Stimulated activated CD4-positive, alpha-beta T cell treated with anti-CD3 and anti-CD28 coated beads, TNF-alpha, amount 100 ng/mL, for 24 hours (primary cell): Measurements from ENCODE around the gene CDC20B.
"Not testable (repeated sequence)": the region's sequence is repeated elsewhere in the genome, so short reads cannot be mapped to it uniquely, and the experiment has no call there.

Source experiments
- DNase-seq, 3 experiments: peaks; one replicate each; pipeline ENCODE4 v3.0.0-alpha.2; 2020; ENCODE audit warnings: low read depth in 3 of 3

CDC20B gene

DNA sequence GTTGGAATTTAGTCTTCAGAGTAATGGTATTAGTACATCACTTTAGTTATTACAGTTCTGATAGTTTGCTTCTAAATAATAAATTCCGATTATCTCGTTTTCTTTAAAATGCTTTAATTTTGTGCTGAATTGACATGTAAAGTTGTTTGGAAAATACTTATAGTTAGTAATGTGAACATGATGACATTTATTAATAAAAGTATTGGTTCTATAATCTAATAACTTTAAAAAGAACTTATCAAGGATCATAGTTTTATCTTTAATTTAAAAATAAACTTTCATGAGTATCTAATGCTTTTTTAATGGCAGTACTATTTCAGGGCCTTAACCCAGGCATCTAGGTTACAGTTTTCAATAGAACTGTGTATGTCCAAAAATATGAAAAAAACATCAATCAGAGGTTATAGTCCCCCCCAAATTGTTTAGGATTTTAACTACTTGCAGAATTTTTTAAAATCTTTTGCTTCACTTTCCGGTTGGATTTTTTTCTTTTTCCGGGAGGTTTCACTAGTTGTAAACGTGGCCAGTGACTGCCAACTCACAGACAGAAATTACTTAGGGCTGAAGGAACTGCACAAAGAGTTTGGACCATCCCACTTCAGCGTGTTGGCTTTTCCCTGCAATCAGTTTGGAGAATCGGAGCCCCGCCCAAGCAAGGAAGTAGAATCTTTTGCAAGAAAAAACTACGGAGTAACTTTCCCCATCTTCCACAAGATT lies 12.3 kb downstream of the CDC20B start:
- DNase-seq: no peak

DNA sequence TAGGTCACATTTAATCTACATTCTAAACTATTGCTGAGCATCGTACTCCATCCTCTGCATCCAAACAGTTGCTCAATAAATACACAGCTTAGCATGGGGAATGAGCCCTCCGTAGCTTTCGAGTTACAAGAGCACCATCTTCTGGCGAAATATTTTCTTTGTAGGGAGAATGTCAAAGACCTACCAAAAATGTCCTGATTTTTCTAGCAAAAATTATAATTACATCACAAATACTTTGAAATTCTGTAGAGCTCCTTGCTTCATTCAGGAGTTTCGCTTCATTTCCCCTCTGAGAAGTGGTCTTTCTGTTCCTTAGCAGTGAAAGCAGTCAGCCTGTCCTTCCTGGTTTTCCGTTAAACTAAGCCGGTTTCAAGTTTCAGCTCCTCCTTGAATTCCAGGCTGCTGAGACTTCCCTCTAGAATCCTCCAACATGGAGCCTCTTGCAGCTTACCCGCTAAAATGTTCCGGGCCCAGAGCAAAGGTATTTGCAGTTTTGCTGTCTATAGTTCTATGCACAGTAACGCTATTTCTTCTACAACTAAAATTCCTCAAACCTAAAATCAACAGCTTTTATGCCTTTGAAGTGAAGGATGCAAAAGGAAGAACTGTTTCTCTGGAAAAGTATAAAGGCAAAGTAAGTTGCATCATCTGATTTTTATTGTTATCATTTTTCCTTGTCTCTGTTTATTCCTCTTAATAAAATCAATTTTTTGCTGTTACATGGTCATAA lies 13.0 kb downstream of the CDC20B start, which contains the start of gene GPX8:
Gene GPX8, plus strand, starts transcription at position 409 of the 730 bp plus-strand sequence. Its CDS starts 22 bp downstream, at position 431.
- DNase-seq: no peak

DNA sequence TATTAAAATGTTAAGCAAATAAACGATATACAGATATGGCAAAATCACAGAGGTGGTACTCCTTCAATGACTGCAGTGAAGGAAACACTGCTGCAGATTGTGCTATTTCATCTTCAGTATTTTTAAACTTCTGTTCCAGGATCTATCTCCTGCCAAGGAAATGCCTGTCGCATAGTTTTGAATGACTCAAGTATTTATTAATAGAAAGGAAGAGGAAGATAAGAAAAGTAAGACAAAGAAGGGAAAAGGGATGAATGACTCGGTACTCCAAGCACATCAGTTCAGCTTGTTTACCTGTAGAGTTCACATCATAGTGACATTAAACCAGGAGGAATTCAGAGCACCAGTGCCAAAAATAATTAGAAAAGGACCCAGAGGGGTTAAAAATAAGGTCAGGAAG lies 18.1 kb downstream of the CDC20B start:
- no peak for DNase-seq

DNA sequence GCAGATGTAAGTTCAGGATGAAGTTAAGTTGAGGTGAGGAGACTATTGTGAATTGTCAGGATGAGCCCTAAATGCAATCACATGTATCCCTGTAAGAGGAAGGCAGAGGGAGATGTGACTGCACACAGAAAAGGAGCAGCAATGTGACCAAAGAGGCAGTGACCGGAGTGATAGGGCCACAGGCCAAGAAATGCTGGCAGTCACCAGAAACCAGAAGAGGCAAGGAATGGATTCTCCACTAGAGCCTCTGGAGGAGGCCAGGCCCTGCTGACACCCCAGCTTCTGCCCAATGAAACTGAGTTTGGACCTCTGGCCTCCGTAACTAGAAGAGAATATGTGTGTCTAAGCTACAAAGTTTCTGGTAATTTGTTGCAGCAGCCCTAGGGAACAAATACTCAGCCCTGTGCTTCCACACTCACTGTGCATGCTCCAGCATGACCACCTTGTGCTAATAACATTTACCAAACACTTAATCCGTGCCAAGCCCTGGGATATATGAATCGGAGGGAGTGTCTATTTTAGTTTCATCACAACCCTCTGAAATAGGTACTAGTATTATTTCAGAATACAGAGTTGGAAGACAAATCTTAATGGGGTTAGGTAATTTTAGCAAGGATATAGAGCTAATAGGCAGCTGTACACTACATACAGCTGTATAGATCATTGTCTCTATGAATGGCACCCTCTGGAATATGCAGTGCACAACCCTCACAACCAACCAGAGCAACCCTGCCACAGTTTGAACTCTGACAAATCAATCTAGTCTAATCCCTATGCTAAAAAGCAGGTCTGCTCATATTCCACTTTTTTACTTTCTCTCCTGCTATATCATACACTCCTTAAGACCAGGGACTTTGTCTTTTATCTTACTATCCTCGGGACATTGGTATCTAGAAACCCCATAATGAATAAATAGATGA lies 20.8 kb downstream of the CDC20B start:
- DNase-seq: no peak

DNA sequence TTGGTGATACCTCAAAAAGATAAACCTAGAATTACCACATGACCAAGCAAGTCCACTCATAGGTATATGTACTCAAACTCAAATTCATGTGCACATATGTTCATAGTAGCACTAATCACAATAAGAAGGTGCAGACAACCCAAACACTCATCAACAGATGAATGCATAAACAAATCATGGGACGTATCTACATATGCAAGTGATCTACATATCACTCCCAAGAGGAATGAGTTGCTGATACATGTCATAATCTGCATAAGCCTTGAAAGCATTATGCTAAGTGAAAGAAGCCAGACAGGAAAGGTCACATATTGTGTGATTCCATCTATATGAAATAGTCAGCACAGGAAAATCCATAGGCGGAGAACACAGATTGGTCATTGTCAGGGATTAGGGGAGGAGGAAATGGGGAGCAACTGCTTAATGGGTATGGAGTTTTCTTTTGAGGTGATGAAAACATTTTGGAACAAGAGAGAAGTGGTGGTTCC lies 23.6 kb downstream of the CDC20B start:
- DNase-seq: no peak

DNA sequence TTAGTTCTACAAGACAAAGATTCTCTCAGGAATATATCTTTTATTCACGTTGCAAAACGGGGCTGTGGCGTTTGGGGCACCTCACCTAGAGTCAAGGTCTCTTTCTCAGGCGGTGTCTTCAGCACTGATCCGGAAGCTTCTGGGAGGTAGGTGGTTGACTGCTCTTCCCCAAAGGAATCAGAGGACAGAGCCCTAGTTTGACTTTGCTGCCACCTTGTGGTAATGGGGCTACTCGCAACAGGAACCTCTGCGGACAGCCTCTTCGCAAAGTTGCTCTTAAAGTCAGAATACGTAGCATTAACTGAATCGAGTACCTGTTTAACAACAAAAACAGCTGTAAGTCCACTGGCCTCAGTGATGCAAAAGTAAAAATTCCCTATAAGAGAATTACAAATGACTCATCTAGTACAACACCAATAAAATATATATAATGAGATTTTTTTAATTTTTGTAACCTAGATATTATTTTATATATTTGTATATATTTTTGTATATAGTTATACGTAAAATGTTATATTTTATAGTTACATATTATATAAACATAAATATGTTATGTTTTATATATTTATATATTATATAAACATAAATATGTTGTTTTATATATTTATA lies 26.3 kb downstream of the CDC20B start:
- peak; percentile 65 to 79 (median 78) for DNase-seq

DNA sequence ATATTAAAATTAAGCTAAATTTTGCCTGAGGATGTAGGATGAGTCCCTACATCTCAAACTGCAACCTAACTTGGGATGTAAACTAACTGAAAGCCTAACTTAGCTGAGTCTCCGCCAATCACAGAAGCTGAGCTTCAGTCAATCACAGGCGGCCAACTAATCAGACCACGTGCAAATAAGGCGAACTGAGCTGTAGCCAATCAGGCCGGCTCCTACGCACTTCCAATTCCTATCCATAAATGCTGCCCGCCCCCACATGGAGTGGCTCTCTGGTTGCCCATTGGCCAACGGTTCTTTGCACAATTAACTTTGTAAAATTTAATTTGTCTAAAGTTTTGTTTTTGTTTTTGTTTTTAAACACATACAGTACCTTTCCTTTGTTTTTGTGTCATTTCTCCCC lies 26.9 kb downstream of the CDC20B start:
- DNase-seq: no peak

DNA sequence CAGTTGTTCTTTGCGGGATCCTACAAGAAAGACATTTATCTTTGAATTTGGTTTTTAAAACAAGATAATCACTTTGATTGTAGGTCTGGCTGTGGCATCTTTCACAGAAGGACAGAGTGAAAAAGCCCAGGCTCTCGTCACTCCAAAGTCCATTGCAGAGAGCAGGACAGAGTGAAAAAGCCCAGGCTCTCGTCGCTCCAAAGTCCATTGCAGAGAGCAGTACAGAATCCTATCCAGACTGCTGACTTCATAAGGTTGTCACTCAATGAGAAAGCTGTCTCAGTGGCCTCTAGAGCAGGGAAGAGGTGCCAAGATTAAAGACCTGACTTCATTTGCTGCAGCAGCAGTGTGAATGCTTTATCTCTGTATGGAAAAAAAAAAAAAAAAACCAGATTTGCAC lies 29.4 kb downstream of the CDC20B start:
- DNase-seq: no peak

DNA sequence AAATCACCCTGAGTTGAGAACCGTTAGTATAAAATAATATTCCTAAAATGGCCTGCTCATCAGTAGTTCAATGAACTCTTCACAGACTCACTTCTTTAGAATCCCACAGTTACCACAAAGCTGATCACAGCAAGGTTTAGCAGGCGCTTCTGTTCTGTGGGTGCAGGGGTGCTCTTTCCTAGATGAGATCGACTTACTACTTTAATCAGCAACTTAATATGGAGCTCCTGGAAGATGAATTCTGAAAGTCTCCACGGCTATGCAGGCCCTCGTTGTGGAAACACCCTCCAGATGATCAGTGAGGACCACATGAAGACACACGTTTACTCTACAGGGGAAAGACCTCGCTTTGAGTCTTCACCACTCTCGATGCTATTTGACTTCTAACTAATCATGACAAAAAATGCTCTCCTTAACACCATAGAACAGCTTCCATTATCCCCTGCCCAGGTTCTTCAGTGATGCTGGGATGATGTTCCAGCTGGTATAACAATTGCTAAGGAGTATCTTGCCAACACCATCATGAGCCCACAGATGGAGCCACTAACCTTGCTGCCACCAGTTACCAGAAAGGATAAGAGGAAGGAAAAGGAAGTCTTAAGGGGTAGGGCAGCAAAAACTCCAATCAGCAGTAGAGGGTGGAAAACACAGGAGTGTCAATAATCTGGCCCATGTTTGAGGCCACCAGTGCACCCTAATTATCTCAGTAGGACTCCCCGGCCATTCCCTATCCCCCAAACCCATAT lies 30.9 kb downstream of the CDC20B start:
- no peak for DNase-seq

DNA sequence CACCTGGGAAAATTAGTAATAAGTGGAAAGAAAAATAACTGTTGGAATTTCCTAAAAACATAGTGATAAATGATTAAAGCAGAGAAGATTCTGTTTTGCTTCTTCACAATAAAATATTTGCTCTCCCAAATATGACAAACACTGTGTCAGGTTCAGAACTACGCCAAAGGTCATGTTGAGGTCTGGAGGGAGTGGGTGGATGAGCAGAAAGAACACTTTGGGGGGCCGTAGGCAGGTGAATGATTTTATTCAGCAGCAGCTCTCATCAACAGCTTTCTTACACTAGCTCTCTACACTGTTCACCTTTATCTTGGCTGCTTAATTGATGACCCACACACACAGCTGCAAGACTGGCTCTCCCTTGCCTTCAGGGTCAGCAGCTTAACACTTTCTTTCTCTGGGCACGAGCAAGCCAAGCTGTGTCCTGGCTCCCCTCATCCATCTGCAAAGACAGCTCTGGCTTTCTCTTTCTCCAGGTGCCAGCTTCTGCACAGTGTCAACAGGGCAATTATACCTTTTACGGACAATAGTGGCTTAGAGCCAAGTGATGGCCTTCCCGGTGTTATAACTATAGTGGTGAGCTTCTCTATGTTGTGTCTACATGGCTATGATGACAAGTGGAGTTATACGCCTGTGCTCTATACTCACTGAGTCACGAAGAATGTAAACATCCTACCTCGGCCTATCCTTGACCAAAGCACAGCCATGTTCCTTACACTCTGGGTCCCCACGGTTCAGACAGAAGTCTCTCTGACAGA lies 31.9 kb downstream of the CDC20B start:
- DNase-seq: no peak

DNA sequence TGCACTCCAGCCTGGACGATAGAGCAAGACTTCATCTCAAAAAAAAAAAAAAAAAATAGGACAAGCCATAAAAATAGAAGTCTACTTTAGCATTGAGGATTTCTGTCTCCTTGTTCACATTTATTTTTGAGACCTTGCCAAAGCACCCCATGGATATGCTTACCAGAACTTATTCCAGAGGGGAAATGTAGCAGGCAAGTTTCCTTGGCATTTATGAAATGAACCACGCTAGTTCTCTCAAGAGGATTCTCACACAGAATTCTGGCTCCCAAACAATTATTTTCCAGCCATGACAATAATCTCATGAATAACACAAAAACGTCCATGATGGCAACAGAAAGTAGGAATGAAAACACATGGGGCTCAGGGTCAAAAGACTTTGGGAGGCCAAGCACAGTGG lies 36.5 kb downstream of the CDC20B start:
- DNase-seq: no peak

DNA sequence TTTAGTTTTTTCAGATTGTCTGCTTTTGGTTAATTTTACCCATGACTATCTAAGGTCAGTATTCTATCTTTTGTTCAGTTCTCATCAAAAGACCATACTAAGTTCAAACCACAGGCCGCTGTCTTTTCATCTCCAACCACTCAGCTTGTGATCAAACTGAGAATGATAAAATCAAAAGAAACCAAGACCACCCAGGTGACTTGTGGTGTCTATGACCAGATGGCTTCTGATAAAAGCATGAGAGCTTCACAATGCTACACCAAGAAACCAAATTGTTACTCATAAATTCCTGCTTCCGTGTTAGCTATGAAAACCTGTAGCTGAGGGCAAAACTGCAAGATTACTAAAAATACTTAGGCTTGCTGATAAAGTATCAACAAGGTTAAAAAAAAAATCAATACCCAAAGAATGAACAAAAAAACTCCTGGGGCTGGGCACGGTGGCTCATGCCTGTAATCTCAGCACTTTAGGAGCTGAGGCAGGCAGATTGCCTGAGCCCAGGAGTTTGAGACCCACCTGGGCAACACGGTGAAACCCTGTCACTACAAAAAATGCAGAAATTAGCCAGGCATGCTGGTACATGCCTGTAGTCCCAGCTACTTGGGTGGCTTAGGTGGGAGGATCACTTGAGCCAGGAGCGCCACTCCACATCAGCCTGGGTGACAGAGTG lies 38.8 kb downstream of the CDC20B start:
- no peak for DNase-seq

DNA sequence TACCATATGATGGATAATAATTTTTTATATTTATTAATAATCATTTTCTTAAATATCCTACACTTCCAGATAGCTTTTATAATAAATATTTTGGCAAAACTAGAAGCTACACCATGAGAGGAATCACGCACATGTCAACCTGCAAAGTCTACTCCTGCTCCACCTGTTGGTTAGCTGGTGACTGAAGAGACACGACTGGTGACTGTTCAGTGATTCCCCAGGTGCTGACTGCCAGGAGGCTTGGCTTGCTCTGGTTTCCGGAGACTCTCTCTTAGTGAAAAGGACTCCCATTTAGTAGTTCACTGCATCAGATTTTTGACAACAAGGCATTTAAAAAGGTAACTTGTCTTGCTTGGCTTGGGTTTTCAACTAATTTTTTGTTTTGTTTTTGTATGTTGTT lies 49.6 kb downstream of the CDC20B start:
- no peak for DNase-seq

DNA sequence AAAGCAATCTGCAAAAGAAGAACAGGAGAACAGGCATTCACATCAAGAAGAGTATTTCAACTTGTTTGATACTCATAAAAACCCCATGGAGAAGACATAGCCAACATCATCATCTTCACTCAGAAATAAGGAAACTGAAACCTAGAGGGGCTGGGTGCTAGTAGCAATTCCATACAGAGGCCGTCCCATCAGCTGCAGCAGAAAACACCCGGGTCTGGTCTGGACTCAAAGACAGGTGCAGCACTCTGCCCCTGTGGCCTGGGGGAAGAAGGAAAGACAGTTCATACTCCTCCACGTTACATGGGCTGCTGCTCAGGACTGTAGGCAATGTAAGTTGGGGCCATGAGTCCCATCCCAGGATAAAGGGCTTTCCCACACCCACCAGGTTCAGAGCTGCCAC lies 58.9 kb downstream of the CDC20B start:
- DNase-seq: no peak

DNA sequence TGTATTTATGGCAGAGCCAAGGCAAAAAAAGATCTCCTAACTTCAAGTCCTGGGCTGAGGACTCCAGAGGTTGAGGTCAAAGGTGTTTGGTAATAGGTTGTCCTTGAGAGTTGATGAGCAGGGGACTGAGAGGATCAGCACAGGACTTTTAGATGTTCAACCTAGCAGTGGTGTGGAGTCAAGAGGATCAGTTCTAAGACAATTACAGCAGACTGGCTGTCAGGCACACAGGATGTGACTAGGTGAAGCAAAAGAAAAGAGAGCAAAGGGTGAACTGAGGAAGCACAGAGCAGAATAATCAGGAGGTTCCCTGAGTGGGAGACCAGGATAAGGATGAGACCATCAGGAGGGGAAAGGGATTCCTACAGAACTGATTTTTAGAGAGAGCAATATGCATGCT lies 59.6 kb downstream of the CDC20B start:
- no peak for DNase-seq

DNA sequence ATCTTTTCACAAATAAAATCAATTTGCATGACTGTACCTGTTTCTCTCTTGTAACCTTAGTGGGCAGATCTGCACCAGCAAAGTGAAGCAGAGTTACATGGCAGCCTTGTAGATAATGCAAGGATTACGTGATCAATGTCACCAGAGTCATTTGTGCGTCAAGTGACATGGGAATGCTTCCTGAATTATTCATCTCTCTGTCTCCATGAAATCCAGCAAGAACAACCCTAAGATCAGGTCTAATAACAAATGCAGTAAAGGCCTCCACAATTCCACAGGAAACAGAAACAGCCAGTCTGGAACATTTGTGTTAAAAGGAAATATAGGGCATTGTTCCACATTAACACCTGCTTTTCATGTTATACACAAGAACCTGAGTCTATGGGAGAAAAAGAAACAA lies 62.8 kb downstream of the CDC20B start:
- no peak for DNase-seq

DNA sequence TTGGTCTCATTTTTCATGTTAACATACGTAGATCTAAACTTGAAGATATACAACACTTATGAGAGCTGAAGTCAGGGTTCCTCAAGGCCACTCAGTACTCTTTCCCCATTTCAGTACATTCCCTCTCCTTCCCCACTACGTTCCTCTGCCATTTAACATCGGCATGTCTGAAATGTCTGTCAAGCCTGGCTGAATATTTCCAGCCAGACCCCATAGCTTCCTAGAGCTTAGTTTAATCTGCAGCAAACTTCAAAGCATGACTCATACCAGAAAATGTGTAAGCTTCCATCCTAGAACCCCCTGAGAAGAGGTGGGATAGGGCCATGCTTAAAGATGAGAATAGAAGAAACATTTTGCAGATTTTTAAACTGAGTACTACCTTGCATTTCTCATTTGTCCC lies 64.3 kb downstream of the CDC20B start:
- DNase-seq: no peak

DNA sequence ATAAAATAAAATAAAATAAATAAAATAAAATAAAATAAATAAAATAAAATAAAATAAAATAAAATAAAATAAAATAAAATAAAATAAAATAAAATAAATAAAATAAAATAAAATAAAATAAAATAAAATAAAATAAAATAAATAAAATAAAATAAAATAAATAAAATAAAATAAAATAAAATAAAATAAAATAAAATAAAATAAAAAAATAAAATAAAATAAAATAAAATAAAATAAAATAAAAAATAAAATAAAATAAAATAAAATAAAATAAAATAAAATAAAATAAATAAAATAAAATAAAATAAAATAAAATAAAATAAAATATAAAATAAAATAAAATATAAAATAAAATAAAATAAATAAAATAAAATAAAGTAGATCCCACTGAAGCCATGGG lies 67.0 kb downstream of the CDC20B start:
- not testable (repeated sequence) for DNase-seq

DNA sequence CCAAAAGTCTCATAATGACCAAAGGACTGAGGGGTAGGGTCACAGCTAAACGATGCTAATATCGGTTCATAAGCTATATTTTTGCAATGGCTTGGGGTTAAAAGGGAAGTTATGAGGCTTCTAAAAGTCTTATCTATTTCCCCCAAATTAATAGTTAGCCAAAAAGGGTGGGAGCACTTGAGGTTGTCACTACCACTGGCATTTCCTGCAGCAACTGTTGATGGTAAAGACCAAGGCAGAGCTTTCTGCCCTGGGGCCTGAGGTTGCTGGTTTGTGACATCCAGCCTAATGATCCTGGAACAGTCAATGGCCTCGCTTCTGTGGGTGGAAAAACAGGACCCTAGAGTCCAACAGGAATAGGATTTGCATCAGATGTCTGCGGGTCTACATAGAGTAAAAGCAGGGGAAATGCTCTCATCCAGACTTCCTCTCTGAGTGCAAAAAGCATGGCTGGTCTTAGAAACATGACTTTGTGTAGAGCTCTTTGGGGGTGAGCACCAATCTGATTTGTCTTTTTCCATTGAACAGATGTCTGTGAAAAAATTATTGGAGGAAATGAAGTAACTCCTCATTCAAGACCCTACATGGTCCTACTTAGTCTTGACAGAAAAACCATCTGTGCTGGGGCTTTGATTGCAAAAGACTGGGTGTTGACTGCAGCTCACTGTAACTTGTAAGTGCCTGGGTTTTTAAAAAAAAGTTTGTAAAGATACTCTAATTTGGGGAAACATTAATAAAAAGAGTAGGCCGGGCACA lies 67.9 kb downstream of the CDC20B start:
- no peak for DNase-seq
